ENCODE data around the gene TUFM. TPM values are rescaled to one million over a fixed set of nuclear protein-coding genes. Genes with fewer than 3 reads are reported as not detected.
A peak's percentile ranks its signal among the peaks of the same experiment; 100 is the strongest.

The TUFM gene
- total and polyA plus RNA-seq, 11 donors = 179 to 384 (median 226) TPM

- intact Hi-C loops (cut with DNase I) = loop anchor here in 9 of 10 donors (1.0 to 5.0 kb wide), 11 partner anchors 21 to 128 kb away; partner anchors contain the start of genes TUFM (in 4 of the 9), SH2B1 (in 3 of the 9), NFATC2IP (in 2 of the 9) and ATP2A1 (in 1 of the 9)
- Histone ChIP-seq H3K4me1 (peaks cover 0 to 33% (median 21%) of the 10 kb centered on the region in 12 donors), H3K36me3 (peaks cover 0 to 42% (median 37%) of the 10 kb centered on the region in 9 donors), H3K27me3 (no peaks in the 10 kb centered on the region), H3K4me3 (peak overlapping the region; percentile 72 to 100 (median 99)), H3K9me3 (no peaks in the 10 kb centered on the region), H3K27ac (peak overlapping the region; percentile 90 to 100 (median 99))
- DNase-seq (peak; percentile 98 to 99 (median 98)), ATAC-seq (peak; percentile 92 to 97 (median 96))
- TF ChIP-seq, protein P1, sequence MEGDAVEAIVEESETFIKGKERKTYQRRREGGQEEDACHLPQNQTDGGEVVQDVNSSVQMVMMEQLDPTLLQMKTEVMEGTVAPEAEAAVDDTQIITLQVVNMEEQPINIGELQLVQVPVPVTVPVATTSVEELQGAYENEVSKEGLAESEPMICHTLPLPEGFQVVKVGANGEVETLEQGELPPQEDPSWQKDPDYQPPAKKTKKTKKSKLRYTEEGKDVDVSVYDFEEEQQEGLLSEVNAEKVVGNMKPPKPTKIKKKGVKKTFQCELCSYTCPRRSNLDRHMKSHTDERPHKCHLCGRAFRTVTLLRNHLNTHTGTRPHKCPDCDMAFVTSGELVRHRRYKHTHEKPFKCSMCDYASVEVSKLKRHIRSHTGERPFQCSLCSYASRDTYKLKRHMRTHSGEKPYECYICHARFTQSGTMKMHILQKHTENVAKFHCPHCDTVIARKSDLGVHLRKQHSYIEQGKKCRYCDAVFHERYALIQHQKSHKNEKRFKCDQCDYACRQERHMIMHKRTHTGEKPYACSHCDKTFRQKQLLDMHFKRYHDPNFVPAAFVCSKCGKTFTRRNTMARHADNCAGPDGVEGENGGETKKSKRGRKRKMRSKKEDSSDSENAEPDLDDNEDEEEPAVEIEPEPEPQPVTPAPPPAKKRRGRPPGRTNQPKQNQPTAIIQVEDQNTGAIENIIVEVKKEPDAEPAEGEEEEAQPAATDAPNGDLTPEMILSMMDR (IDR thresholded peaks at IDR 0.05) = peak in 11 of 12 donors; percentile 6 to 51 (median 31)
- TF ChIP-seq POLR2A (IDR thresholded peaks at IDR 0.05) = peak in 1 of 2 donors; percentile 53
- WGBS, 4 donors = 1% methylated on average over 36 to 60 of the region's 60 CpGs
Measured at GRCh38 chr16:28823873-28824716, 22.1 kb downstream of the TUFM start.

DNA sequence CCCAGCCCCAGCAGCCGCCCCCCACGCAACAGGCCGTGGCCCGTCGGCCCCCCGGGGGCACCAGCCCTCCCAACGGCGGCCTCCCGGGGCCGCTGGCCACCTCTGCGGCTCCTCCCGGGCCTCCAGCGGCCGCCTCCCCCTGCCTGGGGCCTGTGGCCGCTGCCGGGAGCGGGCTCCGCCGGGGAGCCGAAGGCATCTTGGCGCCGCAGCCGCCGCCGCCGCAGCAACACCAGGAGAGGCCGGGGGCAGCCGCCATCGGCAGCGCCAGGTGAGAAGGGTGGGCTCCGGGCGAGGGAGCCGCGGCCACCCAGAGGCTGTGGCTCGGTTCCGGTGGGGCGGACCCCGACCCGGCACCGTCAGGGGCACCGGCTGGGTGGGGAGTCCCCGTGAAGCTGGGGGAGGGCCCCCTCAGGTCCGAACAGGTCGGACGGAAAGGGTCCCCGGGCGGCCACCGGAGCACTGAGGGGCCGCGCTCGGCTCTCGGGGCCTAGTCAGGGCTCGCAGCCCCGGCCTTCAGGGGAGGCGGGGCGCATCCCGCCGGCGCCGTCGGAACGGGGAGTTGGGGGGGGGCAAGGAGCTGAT is 22.8 kb downstream of the TUFM start:
- ATAC-seq (no peak), DNase-seq (no peak)
- TF ChIP-seq POLR2A (IDR thresholded peaks at IDR 0.05) = no peak
- TF ChIP-seq, protein P1 (IDR thresholded peaks at IDR 0.05) = no peak
- no peaks in the 10 kb centered on the region for H3K27me3 ChIP-seq
- intact Hi-C loops (cut with DNase I) = loop anchor here in 7 of 10 donors (2.0 to 5.0 kb wide), 6 partner anchors 23 to 129 kb away; partner anchors contain the start of genes TUFM (in 3 of the 7), ATP2A1 (in 1 of the 7), NFATC2IP (in 1 of the 7) and RABEP2 (in 1 of the 7)
- no peaks in the 10 kb centered on the region for H3K9me3 ChIP-seq
- peaks cover 0 to 33% (median 21%) of the 10 kb centered on the region in 12 donors for H3K4me1 ChIP-seq
- 0 to 17% (median 1%) methylated on average over 1 to 62 of the region's 62 CpGs for WGBS, 4 donors
- H3K36me3 ChIP-seq = peaks cover 0 to 39% (median 30%) of the 10 kb centered on the region in 9 donors
- H3K4me3 ChIP-seq = peak overlapping the region; percentile 72 to 100 (median 99)
- H3K27ac ChIP-seq = peak overlapping the region; percentile 90 to 100 (median 99)

GRCh38 chr16:28822520-28823290 is 23.4 kb downstream of the TUFM start, which contains the start of gene ATXN2L:
TSS of gene ATXN2L (plus strand) at chr16:28822999. CDS start at chr16:28823260, 261 bp downstream.
- Histone ChIP-seq H3K27me3 (no peaks in the 10 kb centered on the region), H3K36me3 (peaks cover 0 to 32% (median 23%) of the 10 kb centered on the region in 9 donors), H3K27ac (peak within 1 kb of the TSS; percentile 90 to 100 (median 99)), H3K4me1 (peaks cover 0 to 33% (median 21%) of the 10 kb centered on the region in 12 donors), H3K9me3 (no peaks in the 10 kb centered on the region), H3K4me3 (peak within 1 kb of the TSS; percentile 72 to 100 (median 99))
- TF ChIP-seq POLR2A (IDR thresholded peaks at IDR 0.05) = peak in 1 of 2 donors; percentile 53
- TF ChIP-seq, protein P1 (IDR thresholded peaks at IDR 0.05) = peak in 2 of 12 donors; percentile 16 to 25
- DNase-seq (peak; percentile 95 to 97 (median 96)), ATAC-seq (peak; percentile 43 to 80 (median 78))
- 0 to 2% (median 1%) methylated on average over 12 to 87 of the region's 91 CpGs for WGBS, 4 donors
- intact Hi-C loops (cut with DNase I) = loop anchor here in 7 of 10 donors (2.0 to 5.0 kb wide), 6 partner anchors 24 to 130 kb away; partner anchors contain the start of genes TUFM (in 3 of the 7), ATP2A1 (in 1 of the 7), NFATC2IP (in 1 of the 7) and RABEP2 (in 1 of the 7)
